ENCODE measurements around the gene PNMA8A.
A peak's percentile ranks its signal among the peaks of the same experiment; 100 is the strongest.

The PNMA8A gene

GRCh38 chr19:46491975-46492682, 20.8 kb upstream of the PNMA8A start:
- no peak for DNase-seq

- DNase-seq: no peak
Measured at GRCh38 chr19:46490774-46491173, 19.4 kb upstream of the PNMA8A start.

DNA sequence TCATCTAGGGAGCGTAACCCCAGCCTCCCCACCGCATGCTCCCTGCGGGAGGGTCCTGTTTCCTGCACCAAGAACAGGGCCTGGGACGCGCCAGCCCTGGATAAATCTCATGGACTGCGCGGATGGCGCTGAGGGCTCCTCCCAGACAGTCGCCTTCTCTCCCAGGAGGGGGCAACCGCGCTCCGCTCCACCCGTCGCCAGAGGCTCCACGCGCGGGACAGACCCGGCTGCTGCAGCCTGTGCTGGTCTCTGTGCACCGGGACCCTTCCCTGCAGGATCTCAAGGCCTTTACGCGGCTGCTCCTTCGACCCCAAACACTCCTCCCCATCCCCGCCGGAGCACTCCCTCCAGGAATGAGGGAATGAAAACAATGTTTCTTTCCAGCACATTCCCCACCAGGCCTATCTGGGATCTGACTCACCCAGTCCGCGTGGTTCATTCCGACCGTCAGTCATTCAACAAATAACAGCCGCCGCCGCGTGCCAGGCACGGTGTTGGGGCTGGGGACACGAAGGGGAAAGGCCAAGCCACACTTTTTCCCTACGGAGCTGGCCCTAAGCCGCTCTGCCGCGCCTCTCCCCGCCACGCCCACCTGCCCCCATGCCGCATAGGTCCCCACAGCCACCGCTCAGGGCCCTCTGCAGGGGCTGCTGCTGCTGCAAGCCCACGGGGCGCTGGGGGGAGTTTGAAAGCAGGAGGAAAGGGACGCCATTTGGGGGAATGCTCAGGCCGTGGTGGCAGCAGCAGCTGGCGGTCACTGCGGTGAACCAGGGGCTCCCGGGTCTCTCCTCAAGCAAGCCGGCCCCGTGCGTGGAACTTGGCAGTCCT, 18.3 kb upstream of the PNMA8A start:
- peak; percentile 35 for DNase-seq

DNA sequence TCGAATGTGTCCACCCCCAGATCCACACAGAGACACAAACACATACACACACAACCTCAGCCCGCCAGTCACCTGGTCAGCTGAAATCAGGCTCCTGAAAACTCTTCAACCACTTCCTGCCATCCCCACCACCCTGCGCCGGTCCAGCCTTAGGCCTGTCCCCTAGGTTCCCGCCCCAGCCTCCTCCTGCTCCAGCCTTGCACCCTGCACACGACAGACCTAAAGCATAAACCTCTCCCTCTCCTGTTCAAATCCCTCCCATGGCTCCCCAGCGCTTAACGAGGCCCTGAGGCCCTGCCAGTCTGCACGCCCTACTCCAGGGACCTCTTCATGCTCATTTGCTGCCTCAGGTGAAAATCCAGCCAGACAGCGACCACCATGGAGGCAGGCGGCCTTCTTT, 17.2 kb upstream of the PNMA8A start:
- no peak for DNase-seq

GRCh38 chr19:46487802-46488445, 16.6 kb upstream of the PNMA8A start:
- DNase-seq: peak; percentile 81

- no peak for DNase-seq
Measured at GRCh38 chr19:46487178-46487801, 15.9 kb upstream of the PNMA8A start.

DNA sequence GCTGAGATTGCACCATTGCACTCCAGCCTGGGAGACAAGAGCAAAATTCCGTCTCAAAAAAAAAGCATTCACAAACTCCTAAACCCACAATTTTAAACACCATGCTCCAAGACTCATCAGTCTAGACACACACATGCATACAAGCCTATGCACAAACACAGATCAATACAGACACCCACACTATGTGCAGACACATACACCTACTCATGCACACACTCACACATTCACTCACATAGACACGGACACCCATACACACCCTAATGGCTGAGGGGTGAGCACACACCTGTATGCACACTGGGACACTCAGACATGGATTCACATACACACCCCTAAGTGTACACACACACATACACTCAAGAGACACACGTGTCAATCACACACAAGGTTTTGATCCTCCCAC, 15.0 kb upstream of the PNMA8A start:
- no peak for DNase-seq

- no peak for DNase-seq
Measured at GRCh38 chr19:46484656-46485055, 13.3 kb upstream of the PNMA8A start.

GRCh38 chr19:46482631-46483030, 11.3 kb upstream of the PNMA8A start:
- no peak for DNase-seq

DNA sequence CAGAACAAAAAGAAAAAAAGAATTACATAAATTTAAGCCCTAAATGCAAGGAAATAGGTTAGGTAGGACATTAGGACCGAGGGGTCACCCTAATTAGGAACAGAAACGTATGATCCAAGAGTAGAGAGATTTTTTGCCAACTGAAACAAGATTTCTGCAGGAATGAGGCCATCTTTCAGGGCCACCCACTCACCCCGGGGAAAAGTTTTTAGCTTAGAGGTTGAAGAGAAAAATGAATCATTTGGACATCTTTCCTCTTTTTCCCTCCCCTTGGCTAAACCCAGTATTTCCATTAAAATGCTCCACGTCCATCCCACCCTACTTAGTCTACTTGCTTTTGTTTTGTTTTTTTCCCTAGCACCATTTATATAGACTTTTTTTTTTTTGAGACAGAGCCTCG, 10.6 kb upstream of the PNMA8A start:
- DNase-seq: no peak

GRCh38 chr19:46481223-46481848, 10.0 kb upstream of the PNMA8A start:
- DNase-seq: no peak

GRCh38 chr19:46480415-46480814, 9.1 kb upstream of the PNMA8A start:
- no peak for DNase-seq

- no peak for DNase-seq
Measured at GRCh38 chr19:46478356-46478986, 7.1 kb upstream of the PNMA8A start.

DNA sequence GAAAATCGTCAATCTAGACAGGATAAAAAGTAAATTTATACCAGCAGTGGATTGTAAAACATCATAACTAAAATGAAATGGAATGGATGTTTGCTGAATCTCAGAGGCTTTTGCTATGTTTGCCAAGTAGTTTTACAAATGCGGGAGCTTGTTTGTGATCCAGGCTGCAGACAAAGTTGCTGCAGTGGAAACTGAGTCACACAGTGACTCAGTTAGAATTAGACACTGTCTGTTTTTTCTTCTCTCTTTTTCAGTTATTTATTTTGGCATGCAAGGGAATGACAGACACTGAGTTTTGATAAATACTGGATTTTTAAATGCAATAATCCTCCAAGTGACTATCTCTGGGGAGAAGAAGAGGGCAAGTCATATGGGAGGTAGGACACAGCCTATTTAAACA, 4.6 kb upstream of the PNMA8A start:
- no peak for DNase-seq

DNA sequence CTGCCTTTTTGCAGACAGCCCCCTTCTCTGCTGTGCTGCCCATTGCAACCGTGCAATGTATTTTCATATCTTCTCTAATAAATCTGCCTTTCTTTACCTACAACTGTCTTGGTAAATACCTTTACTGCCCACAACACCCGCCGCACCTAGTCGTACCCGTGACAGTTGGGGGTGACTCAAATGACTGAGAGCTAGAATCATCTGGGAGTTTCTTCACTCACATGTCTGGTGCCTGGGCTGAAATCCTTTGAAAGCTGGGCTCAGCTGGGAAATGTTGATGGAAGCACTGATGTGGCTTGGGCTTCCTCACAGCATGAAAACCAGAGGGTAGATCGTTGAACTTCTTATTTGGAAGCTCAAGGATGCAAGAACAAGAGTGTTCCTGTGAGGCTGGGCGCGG, 2.8 kb upstream of the PNMA8A start:
- DNase-seq: no peak

GRCh38 chr19:46472592-46472991, 1.2 kb upstream of the PNMA8A start:
- no peak for DNase-seq

GRCh38 chr19:46471811-46472543, 614 bp upstream of the PNMA8A start:
- no peak for DNase-seq

DNA sequence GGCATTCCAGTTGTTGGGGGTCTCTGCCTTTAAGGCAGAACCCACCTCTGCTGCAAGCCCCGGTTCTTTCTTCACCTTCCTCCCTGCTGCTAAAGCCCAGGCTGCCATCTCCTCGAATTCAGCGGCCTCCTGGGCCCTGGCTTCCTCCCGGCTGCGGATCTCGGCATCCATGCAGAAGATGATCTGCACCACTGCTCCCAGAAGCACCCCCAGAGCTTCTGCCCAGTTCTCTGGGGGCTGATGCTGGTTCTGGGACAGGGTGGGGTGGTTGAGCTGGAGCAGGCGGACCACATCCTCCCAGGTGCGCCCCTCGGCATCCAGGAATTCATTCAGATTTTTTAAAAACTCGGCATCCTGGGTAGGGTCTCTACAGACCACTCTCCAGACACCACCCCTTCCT, 987 bp downstream of the PNMA8A start:
- DNase-seq: no peak

GRCh38 chr19:46469541-46470185, 1.7 kb downstream of the PNMA8A start:
- DNase-seq: no peak

GRCh38 chr19:46466536-46467196, 4.7 kb downstream of the PNMA8A start:
- no peak for DNase-seq

GRCh38 chr19:46463516-46463915, 7.8 kb downstream of the PNMA8A start:
- DNase-seq: no peak
